K562 (cell line): Measurements from ENCODE around the gene SLC39A12.

Source experiments
- E2F6 ChIP-seq, 2 experiments: IDR thresholded peaks; 2 replicates each; pipeline ENCODE4 v1.6.1; 2011; ENCODE audit warnings: borderline replicate concordance in 1 of 2, control low read depth in 1 of 2, low read depth in 1 of 2, low read length in 1 of 2, mild to moderate bottlenecking in 1 of 2, mixed read lengths in 1 of 2, moderate library complexity in 1 of 2; ENCODE audit not compliant: insufficient read depth in 1 of 2, insufficient read length in 1 of 2, poor library complexity in 1 of 2, severe bottlenecking in 1 of 2; ENCODE audit errors: extremely low read depth in 1 of 2
- FOXO4 ChIP-seq: fragments of 450-650 bp; formaldehyde crosslinking; IDR thresholded peaks from 2 replicates; pipeline ENCODE4 v1.4.0; 2020; ENCODE audit warnings: mild to moderate bottlenecking, moderate library complexity
- KAT7 ChIP-seq: sonication (generic); formaldehyde crosslinking; IDR thresholded peaks from 2 replicates; pipeline ENCODE4 v1.8.0; 2022; ENCODE audit warnings: missing genetic modification reagents, mild to moderate bottlenecking, borderline replicate concordance
- PATZ1 ChIP-seq: fragments of 250-450 bp; sonication (Bioruptor Pico); IDR thresholded peaks from 2 replicates; pipeline ENCODE4 v1.5.0; 2020; ENCODE audit warnings: mild to moderate bottlenecking, borderline replicate concordance
- POLR2A ChIP-seq: fragments of 450-650 bp; conservative IDR thresholded peaks from 2 replicates; pipeline ENCODE4 v1.6.1; 2016
- USF2 ChIP-seq: sonication (generic); formaldehyde crosslinking; IDR thresholded peaks from 2 replicates; pipeline ENCODE4 v1.5.0; 2020; ENCODE audit warnings: missing genetic modification reagents

GRCh38 chr10:18071591-18071990, 119.9 kb downstream of the SLC39A12 start:
- TF ChIP-seq USF2: no peak
- TF ChIP-seq POLR2A: no peak
- TF ChIP-seq FOXO4: no peak
- no peak for TF ChIP-seq E2F6 (IDR thresholded peaks at IDR 0.05; ENCODE audit: borderline replicate concordance in 1 of 2, extremely low read depth in 1 of 2, insufficient read depth in 1 of 2, insufficient read length in 1 of 2, low read depth in 1 of 2, low read length in 1 of 2, poor library complexity in 1 of 2, severe bottlenecking in 1 of 2)
- TF ChIP-seq PATZ1 (CRISPR knock-in tag): no peak
- TF ChIP-seq KAT7 (CRISPR knock-in tag): no peak
